ENCODE measurements around the gene MEA1.
A peak's percentile ranks its signal among the peaks of the same experiment; 100 is the strongest.
"Not testable (repeated sequence)": the region's sequence is repeated elsewhere in the genome, so short reads cannot be mapped to it uniquely, and the experiment has no call there.

The MEA1 gene

GRCh38 chr6:43013843-43014433 is at the start of gene MEA1, which contains the start of gene KLHDC3:
Gene MEA1 (minus strand): TSS chr6:43013946. CDS start chr6:43013813, 133 bp downstream.
Gene KLHDC3 (plus strand): TSS chr6:43014249. CDS start chr6:43017193, 2,944 bp downstream.
- peak; percentile 100 for DNase-seq

GRCh38 chr6:43062818-43063217 is 49.1 kb upstream of the MEA1 start:
- no peak for DNase-seq

- no peak for DNase-seq
Observed at GRCh38 chr6:43061861-43062260, 48.1 kb upstream of the MEA1 start.

- no peak for DNase-seq
Observed at GRCh38 chr6:43060755-43061633, 47.2 kb upstream of the MEA1 start.

GRCh38 chr6:43060034-43060754 is 46.4 kb upstream of the MEA1 start:
- no peak for DNase-seq

GRCh38 chr6:43059168-43060033 is 45.7 kb upstream of the MEA1 start, which contains the start of the genes KLC4 and MRPL2:
Gene KLC4 (plus strand): TSS chr6:43059631. CDS start chr6:43061336, 1,705 bp downstream.
Gene MRPL2 (minus strand): TSS chr6:43059434. CDS start chr6:43059381, 53 bp downstream.
- DNase-seq, result peak; percentile 100

- peak; percentile 5 for DNase-seq
Observed at GRCh38 chr6:43058531-43058930, 44.8 kb upstream of the MEA1 start.

- peak; percentile 18 for DNase-seq
Observed at GRCh38 chr6:43055966-43056365, 42.2 kb upstream of the MEA1 start.

- no peak for DNase-seq
Observed at GRCh38 chr6:43054206-43054943, 40.6 kb upstream of the MEA1 start.

- DNase-seq, result peak; percentile 97
Observed at GRCh38 chr6:43053545-43054205, 39.9 kb upstream of the MEA1 start, which contains the start of gene CUL7. Gene CUL7 (minus strand): TSS chr6:43053851. CDS start chr6:43052788, 1,063 bp downstream.

- peak; percentile 62 for DNase-seq
Observed at GRCh38 chr6:43052842-43053544, 39.2 kb upstream of the MEA1 start.

GRCh38 chr6:43052225-43052841 is 38.6 kb upstream of the MEA1 start:
- no peak for DNase-seq

- no peak for DNase-seq
Observed at GRCh38 chr6:43050981-43051380, 37.2 kb upstream of the MEA1 start.

- no peak for DNase-seq
Observed at GRCh38 chr6:43047998-43048397, 34.3 kb upstream of the MEA1 start.

GRCh38 chr6:43045371-43045930 is 31.7 kb upstream of the MEA1 start:
- DNase-seq, result no peak

GRCh38 chr6:43043310-43043709 is 29.6 kb upstream of the MEA1 start:
- no peak for DNase-seq

GRCh38 chr6:43041475-43041874 is 27.7 kb upstream of the MEA1 start:
- not testable (repeated sequence) for DNase-seq

- no peak for DNase-seq
Observed at GRCh38 chr6:43040542-43041257, 27.0 kb upstream of the MEA1 start.

GRCh38 chr6:43038727-43039126 is 25.0 kb upstream of the MEA1 start:
- DNase-seq, result no peak

Data from right hindlimb (tissue), 1 donor.